Hindlimb muscle (tissue), 1 donor: Measurements from ENCODE around the gene ZNF649. TPM values are rescaled to one million over a fixed set of nuclear protein-coding genes. Genes with fewer than 3 reads are reported as not detected.
"Not testable (repeated sequence)": the region's sequence is repeated elsewhere in the genome, so short reads cannot be mapped to it uniquely, and the experiment has no call there.

Experiments used
- DNase-seq: peaks from one replicate; pipeline ENCODE4 v3.0.0-alpha.2; 2013
- polyA plus RNA-seq: library from polyadenylated mRNA; unstranded; fragments of 120-200 nt; gene quantifications from one replicate; pipeline ENCODE4 v1.2.1, GENCODE V29; 2013; ENCODE audit not compliant: insufficient read length

Gene ZNF649
- polyA plus RNA-seq: 10.4 TPM

DNA sequence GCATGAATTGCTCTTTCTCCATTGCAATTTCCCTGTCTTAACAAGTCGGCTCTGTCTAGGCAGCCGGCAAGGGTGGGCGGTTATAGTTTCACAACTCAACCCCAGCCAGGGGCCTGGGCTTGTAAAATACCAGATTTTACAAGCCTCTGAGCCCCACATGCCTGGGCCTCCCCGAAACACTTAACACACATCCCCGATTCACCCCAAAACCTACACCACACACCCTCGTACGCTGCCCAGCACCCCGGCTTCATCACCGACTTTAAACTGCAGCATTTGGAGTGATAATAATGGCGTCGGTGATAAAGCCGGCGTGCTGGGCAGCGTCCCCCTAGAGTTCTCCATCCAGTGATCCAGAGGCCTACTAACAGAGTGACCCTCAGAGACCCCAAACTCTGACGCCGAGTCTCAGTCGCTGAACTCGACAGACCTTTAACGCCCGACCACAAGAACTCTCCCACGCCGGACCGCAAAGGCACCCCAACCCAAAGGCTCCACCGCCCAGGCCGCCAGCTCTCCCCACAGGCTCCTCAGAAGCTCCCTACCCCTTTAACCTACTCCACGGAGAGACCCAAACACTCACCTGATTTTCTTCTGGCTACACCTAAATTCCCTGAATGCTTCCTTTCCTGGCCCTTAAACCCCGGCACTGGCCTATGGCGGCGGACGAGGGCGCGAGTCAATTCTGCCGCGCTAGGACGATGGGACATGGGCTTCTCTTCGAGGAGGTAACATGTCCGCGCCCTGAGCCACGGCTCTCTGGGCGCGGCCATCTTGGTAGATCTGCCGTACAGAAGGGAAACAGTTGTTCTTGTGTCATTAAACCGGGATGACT is at the start of gene ZNF649:
TSS of gene ZNF649 (minus strand) at position 687 of the 835 bp plus-strand sequence. CDS start 4,910 bp downstream, outside the sequence.
- peak; percentile 86 for DNase-seq

DNA sequence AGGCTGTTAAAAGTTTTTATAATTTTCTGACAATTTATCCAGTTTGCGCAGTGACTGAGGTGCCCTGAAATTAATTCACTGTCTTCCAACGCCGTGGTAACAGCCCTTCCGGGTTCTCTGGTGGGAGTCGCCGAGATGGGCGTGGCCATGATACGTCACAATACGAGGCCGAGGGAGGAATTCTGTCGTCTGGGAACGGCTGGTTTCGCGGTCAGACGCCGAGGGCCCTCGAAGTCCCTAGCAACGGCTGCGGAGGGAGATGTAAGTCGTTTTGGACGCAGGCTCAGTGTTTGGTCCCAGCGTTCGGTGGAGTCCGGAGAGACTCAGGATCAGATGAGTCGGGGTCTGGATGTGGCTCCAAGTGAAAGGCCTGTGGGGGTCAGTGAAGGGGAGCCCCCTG is 44.2 kb upstream of the ZNF649 start:
- DNase-seq: peak; percentile 32

DNA sequence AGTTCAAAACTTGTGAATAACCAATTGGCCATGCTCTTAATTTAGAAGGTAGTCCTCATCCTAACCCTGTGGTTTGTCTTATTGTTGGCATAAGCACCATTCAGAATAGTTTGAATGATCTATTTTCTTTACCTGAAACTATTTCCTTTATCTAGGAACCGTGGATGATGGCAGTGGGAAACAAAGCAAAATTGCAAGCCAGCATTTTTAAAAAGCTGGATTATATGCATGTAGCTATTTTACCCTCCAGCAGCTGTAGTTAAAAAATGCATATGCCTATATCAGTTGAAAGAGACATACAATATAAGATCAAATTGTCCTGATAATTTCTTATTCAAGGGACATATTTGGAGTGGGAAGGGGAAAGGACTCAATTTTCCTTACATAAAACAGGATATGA is 41.8 kb upstream of the ZNF649 start:
- DNase-seq: no peak

DNA sequence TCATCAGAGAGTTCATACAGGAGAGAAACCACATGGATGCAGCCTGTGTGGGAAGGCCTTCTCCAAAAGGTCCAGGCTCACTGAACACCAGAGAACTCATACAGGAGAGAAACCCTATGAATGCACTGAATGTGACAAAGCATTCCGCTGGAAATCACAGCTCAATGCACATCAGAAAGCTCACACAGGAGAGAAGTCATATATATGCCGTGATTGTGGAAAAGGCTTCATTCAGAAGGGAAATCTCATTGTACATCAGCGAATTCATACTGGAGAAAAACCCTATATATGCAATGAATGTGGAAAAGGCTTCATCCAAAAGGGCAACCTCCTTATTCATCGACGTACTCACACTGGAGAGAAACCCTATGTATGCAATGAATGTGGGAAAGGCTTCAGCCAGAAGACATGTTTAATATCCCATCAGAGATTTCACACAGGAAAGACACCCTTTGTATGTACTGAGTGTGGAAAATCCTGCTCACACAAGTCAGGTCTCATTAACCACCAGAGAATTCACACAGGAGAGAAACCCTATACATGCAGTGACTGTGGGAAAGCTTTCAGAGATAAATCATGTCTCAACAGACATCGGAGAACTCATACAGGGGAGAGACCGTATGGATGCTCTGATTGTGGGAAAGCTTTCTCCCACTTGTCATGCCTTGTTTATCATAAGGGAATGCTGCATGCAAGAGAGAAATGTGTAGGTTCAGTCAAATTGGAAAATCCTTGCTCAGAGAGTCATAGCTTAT is 40.2 kb upstream of the ZNF649 start:
- DNase-seq: no peak

DNA sequence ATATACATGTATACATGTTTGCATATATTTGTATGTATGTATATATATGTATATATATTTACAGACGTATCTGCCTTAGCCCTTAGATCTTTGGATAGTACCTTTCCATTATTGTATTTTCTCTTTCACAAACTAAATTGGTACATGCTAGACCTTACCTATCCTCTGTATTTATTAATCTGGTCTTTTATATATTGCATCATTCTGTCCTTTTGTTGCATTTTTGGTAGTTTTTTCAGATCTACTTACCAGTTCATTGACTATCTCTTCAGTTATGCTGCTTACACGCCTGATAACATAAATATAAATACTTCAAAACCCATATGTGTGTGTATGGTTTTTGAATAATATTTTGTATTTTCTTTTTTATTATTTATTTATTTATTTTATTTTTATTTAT is 34.1 kb upstream of the ZNF649 start:
- no peak for DNase-seq

DNA sequence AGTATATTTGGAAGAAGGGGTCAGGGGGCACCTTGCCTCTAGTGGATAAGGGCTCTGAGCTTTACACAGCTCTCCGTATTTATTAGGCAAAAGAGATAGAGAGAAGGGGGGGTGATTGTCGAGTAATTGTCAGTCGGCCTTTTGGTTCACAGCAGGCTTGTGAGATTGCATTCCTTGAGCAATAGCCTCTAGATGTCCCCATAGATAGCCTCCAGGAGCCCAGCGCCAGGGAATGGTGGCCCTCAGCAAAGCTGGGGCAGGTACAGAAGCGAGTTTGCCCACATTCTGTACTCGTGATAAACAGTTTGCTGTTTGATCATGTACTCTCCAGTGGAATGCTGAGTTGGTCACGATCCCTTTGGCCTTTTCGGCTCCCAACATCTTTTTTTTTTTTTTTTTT is 27.1 kb upstream of the ZNF649 start:
- DNase-seq: no peak

DNA sequence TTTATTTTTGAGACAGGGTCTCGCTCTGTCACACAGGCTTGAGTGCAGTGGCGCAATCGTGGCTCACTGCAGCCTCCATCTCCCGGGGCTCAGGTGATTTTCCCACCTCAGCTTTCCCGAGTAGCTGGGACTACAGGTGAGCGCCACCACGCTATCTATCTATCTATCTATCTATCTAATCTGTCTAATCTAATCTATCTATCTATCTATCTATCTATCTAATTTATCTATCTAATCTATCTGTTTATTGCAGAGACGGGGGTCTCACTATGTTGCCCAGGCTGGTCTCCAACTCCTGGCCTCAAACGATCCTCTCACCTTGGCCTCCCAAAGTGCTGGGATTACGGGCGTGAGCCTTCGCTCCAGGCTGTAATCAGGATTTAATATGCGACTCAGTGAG is 23.0 kb upstream of the ZNF649 start:
- DNase-seq: no peak

DNA sequence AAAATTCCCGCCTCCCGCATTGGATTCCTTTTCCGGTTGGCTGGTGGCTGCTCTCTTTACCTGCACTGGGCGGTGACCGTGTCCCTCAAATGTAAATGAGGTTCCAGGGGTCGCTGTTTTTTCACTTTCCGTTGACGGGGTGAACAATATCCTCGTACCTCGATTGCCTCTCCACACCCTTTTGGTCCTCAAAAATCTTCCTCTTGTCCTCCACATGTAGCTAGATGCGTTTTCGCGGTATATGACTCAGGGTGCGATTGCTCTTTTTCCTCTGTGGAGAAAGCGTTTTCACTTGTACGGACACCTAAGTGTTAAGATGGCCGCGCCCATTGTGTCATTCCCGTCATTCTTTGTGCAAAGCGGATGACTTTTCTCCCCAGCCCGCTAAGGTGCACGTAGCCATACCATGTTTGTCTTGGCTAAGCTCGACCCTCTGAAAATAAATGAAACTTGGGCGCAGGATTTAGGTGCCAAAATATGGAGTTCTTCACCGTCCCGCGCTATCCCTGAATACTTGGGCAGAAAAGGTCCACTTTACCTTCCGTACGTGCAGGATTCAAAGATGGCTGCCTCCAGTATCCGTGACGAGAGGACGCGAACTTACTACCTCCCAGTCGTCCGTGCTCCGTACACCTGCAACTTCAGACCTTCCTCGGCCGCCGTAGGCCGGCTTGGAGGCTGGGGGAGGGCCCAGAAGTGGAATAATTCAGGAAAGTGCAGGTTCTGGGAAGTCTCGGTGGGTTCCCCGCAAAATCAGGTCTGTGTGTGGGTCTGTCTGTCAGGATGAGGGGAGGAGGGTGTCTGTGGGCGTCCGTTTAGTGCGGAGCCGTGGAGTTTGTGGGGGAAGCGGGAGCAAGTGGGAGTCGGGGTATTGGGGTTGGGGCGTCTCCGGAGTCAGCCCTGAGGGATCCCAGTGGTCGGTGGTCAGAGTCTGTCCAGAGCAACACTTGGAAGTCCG is 22.2 kb upstream of the ZNF649 start, which contains the start of gene ZNF613:
TSS of gene ZNF613 (plus strand) at position 689 of the 958 bp plus-strand sequence. CDS start 8,749 bp downstream, outside the sequence.
- peak; percentile 89 for DNase-seq

DNA sequence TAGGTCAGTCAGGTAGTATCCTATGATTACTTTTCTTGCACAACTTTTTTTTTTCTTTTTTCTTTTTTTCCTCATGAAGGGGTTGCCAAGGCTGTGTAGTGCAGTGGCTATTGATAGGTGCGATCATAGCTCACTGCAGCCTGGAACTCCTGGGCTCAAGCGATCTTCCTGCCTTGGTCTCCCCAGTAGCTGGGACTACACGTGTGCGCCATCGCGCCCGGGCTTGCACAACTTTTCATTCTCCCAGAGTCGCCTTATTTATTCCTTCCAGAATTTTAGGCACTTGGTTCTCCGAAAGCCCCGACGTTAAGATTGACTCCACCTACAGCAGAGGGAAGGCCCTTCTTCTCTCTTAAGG is 21.6 kb upstream of the ZNF649 start:
- DNase-seq: no peak

DNA sequence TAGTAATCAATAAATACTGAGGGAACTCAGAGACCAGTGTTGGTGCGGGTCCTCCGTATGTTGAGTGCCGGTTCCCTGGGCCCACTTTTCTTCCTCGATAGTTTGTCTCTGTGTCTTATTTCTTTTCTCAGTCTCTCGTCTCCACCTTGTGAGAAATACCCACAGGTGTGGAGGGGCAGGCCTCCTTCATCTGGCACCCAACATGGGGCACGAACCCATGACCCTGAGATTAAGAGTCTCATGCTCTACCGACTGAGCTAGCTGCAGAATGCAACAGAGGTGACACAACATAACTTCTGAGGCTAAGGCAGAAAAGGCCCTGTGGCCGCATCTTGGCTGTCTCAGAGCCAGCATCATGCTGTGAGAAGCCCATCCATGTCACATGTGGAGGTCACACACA is 17.1 kb upstream of the ZNF649 start:
- no peak for DNase-seq

DNA sequence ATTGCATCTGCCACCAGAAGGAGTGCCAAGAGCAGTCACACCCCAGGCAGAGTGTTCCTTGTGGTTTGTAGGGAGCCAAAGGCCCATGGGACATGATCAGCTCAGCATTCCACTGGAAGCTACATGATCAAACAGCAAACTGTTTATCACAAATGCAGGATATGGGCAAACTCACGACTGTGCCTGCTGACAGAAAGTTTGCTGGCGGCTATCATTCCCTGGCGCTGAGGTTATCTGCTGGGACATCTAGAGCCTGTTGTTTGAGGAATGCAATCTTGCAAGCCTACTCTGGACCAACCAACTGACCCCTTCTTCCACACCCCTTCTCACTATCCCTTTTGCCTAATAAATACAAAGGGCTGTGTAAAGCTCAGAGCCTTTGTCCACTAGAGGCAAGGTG is 14.8 kb upstream of the ZNF649 start:
- no peak for DNase-seq

DNA sequence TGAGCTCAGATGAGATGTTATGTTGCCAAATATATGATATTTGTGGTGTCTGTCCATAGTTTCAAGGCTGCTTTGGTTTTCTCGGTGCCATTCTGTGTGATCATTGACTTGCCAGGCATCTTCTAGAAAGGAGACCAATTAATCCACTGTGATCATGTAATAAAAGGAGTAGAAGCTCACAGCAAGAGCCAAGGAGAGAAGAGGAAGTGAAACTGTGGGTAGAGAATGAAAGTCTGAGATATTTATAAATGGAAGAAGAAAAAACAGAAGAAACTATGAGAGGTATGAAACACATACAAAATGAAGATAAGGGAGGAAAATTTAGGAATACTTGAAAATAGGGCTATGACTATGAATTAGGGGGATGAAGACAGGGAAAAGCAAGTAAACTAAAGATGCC is 11.3 kb upstream of the ZNF649 start:
- DNase-seq: no peak

DNA sequence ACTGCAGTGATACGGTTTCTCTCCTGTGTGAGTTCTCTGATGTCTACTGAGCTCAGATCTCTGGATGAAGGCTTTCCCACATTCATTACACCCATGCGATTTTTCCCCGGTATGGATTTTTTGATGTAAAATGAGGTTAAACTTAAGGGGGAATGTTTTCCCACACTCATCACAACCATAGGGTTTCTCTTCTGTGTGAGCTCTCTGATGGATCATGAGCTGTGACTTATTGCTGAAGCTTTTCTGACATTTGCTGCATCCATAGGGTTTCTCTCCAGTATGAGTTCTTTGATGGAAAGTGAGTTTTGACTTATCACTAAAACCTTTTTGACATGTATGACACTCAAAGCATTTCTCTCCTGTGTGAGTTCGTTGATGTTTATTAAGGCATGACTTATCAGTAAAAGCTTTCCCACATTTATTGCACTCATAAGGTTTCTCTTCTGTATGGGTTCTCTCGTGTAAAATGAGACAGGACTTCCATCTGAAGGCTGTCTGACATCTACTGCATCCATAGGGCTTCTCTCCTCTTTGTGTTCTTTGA is 10.6 kb upstream of the ZNF649 start:
- no peak for DNase-seq

DNA sequence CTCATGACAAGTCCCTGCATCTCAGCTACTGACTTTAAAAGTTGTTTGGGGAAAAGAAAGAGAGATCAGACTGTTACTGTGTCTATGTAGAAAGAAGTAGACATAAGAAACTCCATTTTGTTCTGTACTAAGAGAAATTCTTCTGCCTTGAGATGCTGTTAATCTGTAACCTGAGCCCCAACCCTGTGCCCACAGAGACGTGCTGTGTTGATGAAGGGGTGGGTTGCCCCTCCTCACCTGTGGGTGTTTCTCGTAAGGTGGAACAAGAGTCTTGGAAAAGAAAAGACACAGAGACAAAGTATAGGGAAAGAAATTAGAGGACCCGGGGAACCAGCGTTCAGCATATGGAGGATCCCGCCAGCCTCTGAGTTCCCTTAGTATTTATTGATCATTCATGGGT is 3.2 kb upstream of the ZNF649 start:
- DNase-seq: not testable (repeated sequence)

DNA sequence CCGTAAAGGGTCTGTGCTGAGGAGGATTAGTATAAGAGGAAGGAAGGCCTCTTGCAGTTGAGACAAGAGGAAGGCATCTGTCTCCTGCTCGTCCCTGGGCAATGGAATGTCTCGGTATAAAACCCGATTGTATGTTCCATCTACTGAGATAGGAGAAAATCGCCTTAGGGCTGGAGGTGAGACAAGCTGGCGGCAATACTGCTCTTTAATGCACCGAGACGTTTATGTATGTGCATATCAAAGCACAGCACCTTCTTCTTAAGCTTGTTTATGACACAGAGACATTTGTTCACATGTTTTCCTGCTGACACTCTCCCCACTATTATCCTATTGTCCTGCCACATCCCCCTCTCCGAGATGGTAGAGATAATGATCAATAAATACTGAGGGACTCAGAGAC is 1.3 kb upstream of the ZNF649 start:
- DNase-seq: not testable (repeated sequence)

DNA sequence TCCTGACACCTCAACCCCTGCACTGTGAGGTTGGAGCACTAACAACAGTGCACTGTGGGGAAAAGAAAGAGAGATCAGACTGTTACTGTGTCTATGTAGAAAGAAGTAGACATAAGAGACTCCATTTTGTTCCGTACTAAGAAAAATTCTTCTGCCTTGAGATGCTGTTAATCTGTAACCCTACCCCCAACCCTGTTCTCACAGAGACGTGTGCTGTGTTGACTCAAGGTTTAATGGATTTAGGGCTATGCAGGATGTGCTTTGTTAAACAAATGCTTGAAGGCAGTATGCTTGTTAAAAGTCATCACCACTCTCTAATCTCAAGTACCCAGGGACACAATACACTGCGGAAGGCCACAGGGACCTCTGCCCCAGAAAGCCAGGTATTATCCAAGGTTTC is 822 bp upstream of the ZNF649 start:
- DNase-seq: not testable (repeated sequence)

DNA sequence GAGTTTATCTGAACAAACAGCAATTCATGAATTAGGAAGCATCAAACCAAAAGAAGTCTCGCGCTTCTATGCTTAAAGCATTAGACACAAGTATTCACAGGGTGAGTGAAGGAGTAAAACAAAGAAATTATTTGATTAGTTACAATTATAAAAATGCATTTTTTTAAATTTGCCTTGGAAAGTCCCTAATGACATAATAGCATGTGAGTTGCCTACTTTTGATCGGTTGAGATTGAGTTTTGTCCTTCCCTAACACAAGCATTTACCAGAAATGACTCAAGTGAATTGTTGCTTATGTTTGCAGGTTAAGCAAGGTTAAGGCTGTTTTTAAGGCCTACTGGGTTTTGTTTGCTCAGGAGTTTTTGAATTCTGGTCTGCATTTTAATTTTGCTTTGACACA is 389 bp upstream of the ZNF649 start:
- DNase-seq: no peak

DNA sequence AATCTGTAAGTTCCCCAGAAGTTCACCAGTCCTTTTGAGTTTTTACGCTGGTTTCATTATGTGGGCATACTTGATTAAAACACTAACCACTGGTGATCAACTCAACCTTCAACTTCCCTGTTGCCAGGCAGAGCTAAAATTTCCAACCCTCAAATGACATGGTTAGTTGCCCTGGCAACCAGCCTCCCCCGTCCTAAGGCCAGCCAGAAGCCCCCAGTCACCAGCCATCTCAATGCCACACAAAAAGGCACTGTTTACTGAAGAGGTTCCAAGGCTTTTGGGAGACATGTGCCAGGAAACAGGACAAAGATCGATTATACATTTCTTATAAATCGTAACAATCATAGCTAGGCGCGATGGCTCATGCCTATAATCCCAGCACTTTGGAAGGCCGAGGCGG is 1.6 kb downstream of the ZNF649 start:
- no peak for DNase-seq

DNA sequence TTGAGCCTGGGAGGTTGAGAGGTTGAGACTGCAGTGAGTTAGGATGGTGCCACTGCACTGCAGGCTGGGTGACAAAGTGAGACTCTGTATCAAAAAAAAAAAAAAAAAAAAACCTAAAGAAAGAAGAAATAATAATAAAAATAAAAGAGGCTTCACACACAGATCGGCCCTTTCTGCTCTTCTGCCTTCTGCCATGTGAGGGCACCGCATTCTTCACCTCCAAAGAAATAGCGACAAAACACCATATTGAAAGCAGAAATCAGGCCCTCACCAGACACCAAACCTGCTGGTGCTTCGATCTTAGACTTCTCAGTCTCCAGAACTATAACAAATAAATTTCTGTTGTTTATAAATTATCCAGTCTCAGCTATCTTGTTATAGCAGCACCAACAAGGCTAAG is 3.0 kb downstream of the ZNF649 start:
- DNase-seq: no peak

DNA sequence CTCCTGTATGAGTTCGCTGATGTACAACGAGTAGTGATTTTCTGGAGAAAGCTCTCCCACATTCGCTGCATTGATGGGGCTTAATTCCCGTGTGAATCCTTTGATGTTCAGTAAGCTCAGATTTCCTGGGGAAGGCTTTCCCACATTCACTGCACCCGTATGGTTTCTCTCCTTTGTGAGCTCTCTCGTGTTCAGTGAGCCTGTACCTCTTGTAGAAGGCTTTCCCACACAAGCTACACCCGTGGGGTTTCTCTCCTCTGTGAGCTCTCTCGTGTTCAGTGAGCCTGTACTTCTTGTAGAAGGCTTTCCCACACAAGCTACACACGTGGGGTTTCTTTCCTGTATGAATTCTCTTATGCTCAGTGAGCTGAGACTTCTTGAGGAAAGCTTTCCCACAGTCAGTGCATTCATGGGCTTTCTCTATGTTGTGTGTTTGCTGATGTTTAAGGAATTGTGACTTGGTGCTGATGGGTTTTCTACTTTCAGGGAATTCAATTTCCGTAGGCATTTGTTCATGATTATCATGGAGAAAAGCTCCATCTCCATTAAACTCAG is 13.5 kb downstream of the ZNF649 start:
- DNase-seq: no peak

DNA sequence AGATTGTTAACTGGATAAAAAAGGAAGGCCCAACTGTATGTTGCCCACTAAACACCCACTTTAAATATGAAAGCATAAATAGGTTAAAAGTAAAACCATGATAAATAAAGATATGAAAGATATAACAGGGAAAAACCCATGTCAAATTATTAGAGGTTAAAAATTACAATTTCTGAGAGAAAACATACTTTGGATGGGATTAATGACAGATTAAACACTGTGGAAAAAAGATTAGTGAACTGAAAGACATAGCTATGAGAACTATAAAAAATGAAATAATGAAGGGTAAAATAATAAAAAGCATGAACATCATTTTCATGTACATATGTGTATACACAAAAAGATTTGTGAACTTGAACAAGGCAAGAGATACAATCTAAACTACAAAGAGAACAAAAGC is 14.9 kb downstream of the ZNF649 start:
- no peak for DNase-seq
